ENCODE results near the gene UTP20.

Gene UTP20

DNA sequence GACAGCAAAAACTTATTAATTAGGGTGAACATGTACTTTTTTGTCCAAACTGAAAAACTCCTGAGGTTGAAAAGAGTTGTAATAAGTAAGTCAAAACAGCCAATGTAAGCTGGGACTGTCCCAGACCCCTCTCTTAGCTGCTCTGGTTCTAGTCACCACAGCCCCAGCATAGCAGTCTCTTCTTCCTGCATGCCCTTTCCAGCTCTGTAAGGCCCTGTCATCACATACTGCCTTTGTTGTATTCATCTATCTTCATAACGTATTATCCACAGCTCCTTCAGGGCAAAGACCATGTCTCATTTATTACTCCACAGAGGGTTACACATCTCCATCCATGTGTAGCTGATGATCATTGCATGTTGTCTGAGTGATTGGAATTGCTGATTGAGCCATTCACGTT is 56.5 kb downstream of the UTP20 start:
- TF ChIP-seq, protein P1, sequence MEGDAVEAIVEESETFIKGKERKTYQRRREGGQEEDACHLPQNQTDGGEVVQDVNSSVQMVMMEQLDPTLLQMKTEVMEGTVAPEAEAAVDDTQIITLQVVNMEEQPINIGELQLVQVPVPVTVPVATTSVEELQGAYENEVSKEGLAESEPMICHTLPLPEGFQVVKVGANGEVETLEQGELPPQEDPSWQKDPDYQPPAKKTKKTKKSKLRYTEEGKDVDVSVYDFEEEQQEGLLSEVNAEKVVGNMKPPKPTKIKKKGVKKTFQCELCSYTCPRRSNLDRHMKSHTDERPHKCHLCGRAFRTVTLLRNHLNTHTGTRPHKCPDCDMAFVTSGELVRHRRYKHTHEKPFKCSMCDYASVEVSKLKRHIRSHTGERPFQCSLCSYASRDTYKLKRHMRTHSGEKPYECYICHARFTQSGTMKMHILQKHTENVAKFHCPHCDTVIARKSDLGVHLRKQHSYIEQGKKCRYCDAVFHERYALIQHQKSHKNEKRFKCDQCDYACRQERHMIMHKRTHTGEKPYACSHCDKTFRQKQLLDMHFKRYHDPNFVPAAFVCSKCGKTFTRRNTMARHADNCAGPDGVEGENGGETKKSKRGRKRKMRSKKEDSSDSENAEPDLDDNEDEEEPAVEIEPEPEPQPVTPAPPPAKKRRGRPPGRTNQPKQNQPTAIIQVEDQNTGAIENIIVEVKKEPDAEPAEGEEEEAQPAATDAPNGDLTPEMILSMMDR (IDR thresholded peaks at IDR 0.05), result no peak
- DNase-seq (ENCODE audit: low spot score), result no peak
- no peak overlapping the region for H3K27ac ChIP-seq
- no peak overlapping the region for H3K4me3 ChIP-seq

DNA sequence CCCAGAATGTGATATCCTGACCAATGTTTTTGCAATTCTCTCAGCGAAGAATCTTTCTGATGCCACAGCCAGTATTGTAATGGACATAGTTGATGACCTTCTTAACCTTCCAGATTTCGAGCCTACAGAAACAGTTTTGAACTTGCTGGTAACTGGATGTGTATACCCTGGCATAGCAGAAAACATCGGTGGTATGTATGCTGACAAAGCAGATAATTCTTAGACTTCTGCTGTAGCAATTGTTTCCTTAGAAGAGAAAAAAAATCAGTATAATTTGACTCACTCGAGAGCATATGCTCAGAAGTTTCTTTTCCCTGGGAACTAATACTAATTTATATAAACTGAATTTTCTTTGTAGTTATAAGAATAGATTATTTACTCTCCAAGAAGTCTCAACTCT is 58.2 kb downstream of the UTP20 start:
- Histone ChIP-seq H3K4me3 (no peak overlapping the region), H3K27ac (no peak overlapping the region)
- no peak for DNase-seq (ENCODE audit: low spot score)
- TF ChIP-seq, protein P1 (IDR thresholded peaks at IDR 0.05), result no peak

DNA sequence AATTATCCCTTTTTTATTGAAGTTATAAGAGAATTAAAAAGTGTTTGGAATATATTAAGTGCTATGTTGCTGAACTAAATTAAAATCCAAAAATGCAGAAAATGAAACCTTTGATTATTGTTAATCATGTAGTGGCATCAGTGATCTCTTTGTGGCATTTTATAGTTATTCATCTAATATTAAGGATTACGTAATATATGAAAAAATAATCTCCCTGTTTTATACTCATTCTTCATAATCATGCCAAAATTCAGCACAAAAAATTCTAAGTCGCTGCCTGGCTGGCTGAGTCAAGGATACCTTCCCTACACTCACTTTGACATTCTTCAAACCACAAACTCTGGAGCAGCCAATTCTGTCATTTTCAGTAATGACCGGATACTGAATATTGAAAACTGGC is 64.0 kb downstream of the UTP20 start:
- Histone ChIP-seq H3K27ac (no peak overlapping the region), H3K4me3 (no peak overlapping the region)
- TF ChIP-seq, protein P1 (IDR thresholded peaks at IDR 0.05), result no peak
- DNase-seq (ENCODE audit: low spot score), result no peak

DNA sequence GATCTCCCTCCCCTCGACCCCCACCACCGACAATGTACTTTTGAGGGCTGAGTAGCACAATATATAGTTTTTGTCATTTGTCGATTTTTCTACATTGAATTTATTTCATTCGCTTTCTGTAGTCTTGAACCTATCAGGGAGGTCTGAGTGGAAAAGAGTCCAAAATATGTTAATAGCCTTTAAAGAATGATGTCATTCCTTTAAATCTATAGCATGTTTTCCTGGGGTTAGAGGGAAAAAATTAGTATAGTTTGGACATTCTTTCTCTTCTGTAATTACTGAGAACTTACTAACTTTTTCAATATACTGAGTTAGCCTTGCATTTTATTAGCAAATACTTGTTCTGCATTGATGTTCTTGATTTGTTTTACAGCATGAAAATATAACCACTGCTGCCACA is 71.8 kb downstream of the UTP20 start:
- DNase-seq (ENCODE audit: low spot score), result no peak
- TF ChIP-seq, protein P1 (IDR thresholded peaks at IDR 0.05), result no peak
- Histone ChIP-seq H3K4me3 (no peak overlapping the region), H3K27ac (no peak overlapping the region)

DNA sequence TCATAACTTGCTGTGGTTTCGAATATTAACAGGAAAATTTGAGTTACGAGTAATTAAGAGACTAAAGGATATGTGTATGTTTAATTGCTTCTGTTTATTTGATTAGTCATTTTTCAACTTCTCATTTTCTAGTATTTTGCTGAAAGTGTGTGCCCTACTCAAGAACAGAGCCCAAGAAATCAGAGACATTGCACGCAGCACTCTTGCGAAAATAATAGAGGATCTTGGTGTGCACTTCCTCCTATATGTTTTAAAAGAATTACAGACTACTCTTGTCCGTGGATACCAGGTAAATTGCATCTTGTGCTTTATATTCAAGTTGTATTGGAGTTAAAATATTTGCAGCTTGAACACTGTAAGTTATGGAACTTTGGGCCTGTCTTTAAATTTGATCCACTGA is 76.9 kb downstream of the UTP20 start:
- DNase-seq (ENCODE audit: low spot score), result no peak
- H3K4me3 ChIP-seq, result no peak overlapping the region
- H3K27ac ChIP-seq, result no peak overlapping the region
- TF ChIP-seq, protein P1 (IDR thresholded peaks at IDR 0.05), result no peak

DNA sequence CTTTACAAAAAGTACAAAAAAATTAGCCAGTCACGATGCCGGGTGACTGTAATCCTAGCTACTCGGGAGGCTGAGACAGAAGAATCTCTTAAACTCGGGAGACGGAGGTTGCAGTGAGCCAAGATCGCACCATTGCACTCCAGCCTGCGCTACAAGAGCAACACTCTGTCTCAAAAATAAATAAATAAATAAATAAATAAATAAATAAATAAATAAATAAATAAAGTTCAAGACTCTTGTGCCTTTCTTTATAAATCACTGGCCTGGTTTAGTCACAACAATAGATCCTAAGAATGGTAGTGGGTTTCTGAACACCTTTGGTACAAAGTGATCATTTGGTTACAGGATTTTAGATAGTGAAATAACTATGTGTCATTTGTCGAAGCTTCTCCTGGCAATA is 81.5 kb downstream of the UTP20 start:
- Histone ChIP-seq H3K4me3 (no peak overlapping the region), H3K27ac (no peak overlapping the region)
- TF ChIP-seq, protein P1 (IDR thresholded peaks at IDR 0.05), result no peak
- DNase-seq (ENCODE audit: low spot score), result no peak

DNA sequence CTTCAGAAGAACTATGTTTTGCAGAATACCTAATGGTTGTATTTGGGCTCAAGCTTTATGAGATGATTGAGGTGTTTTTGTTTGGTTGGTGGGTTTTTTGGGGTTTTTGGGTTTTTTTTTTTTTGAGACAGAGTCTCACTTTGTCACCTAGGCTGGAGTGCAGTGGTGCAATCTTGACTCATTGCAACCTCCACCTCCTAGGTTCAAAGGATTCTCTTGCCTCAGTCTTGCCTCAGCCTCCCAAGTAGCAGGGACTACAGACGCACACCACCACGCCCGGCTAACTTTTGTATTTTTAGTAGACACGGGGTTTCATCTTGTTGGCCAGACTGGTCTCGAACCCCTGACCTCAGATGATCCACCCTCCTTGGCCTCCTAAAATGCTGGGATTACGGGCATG is 88.1 kb downstream of the UTP20 start:
- TF ChIP-seq, protein P1 (IDR thresholded peaks at IDR 0.05), result no peak
- DNase-seq (ENCODE audit: low spot score), result no peak
- no peak overlapping the region for H3K27ac ChIP-seq
- no peak overlapping the region for H3K4me3 ChIP-seq

Data from coronary artery (tissue), 2 donors.